ENCODE measurements around the gene ADGRL1. TPM values are rescaled to one million over a fixed set of nuclear protein-coding genes. Genes with fewer than 3 reads are reported as not detected.
A peak's percentile ranks its signal among the peaks of the same experiment; 100 is the strongest.
"Not testable (repeated sequence)": the region's sequence is repeated elsewhere in the genome, so short reads cannot be mapped to it uniquely, and the experiment has no call there.

The ADGRL1 gene
- polyA plus RNA-seq, 1 donor (not counting 4 experiments of a cell fraction or from before 2014, with no cell fraction given), result 3.2 TPM

- dilution Hi-C loops (cut with MboI; ENCODE audit: extremely low pct_ligation_motif_present, low sequenced_read_pairs), result no loop called here
- Histone ChIP-seq H3K9me3 (ENCODE audit: control insufficient read depth, low read depth, low read length) (no peaks in the 10 kb centered on the region), H3K27ac (ENCODE audit: control insufficient read depth, insufficient read depth, low read length) (no peak overlapping the region), H2AFZ (ENCODE audit: control insufficient read depth, low read length) (no peak overlapping the region), H3K36me3 (ENCODE audit: control insufficient read depth in 2 of 2, extremely low read depth in 1 of 2, insufficient read depth in 2 of 2, low read length in 2 of 2) (no peaks in the 10 kb centered on the region), H3K4me2 (ENCODE audit: control insufficient read depth, extremely low read depth, insufficient read depth, low read depth, low read length) (no peak overlapping the region), H3K9me1 (ENCODE audit: control insufficient read depth, extremely low read depth, insufficient read depth, low read length) (no peaks in the 10 kb centered on the region), H3K4me3 (ENCODE audit: control insufficient read depth in 2 of 3, extremely low read depth in 1 of 3, insufficient read depth in 2 of 3, low read depth in 1 of 3, low read length in 3 of 3) (no peak overlapping the region), H4K20me1 (ENCODE audit: control insufficient read depth, extremely low read depth, insufficient read depth, low read length) (no peaks in the 10 kb centered on the region), H3K4me1 (ENCODE audit: control insufficient read depth, extremely low read depth, insufficient read depth, low read length) (no peaks in the 10 kb centered on the region), H3K27me3 (ENCODE audit: control insufficient read depth, extremely low read depth, insufficient read depth, low read length) (peaks cover 10% of the 10 kb centered on the region), H3K9ac (ENCODE audit: control insufficient read depth, extremely low read depth, insufficient read depth, low read length) (no peak overlapping the region), H3K79me2 (ENCODE audit: control insufficient read depth, insufficient read depth, low read length) (no peaks in the 10 kb centered on the region)
- no peak for TF ChIP-seq CTCF (optimal IDR thresholded peaks at IDR 0.05 in 1 of 3, IDR thresholded peaks at IDR 0.05 in 1 of 3, conservative IDR thresholded peaks at IDR 0.05 in 1 of 3; ENCODE audit: extremely low read depth in 1 of 3, insufficient read depth in 2 of 3, low read length in 3 of 3)
- TF ChIP-seq EZH2 (IDR thresholded peaks at IDR 0.05; ENCODE audit: low read length), result no peak
- no peak for FAIRE-seq
- DNase-seq (ENCODE audit: low read depth, low spot score), result no peak
Observed at GRCh38 chr19:14203177-14203576, 2.8 kb downstream of the ADGRL1 start.

DNA sequence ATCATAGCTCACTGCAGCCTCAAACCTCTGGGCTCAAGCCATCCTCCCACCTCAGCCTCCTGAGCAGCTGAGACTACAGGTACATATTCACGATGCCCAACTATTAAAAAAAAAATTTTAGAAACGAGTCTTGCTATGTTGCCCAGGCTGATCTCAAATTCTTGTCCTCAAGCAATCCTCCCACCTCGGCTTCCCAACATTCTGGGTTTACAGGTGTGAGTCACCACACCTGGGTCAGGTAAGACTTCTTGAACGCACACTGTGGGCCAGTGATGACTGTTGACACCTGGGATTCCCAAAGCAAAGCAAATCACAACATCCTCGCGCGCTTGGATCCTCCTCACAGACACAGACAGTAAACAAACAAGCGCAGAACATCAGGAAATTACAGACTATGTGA lies 4.5 kb downstream of the ADGRL1 start:
- H3K36me3 ChIP-seq (ENCODE audit: control insufficient read depth in 2 of 2, extremely low read depth in 1 of 2, insufficient read depth in 2 of 2, low read length in 2 of 2); dilution Hi-C loops (cut with MboI; ENCODE audit: extremely low pct_ligation_motif_present, low sequenced_read_pairs); H4K20me1 ChIP-seq (ENCODE audit: control insufficient read depth, extremely low read depth, insufficient read depth, low read length); H3K4me2 ChIP-seq (ENCODE audit: control insufficient read depth, extremely low read depth, insufficient read depth, low read depth, low read length); H3K4me1 ChIP-seq (ENCODE audit: control insufficient read depth, extremely low read depth, insufficient read depth, low read length); H3K79me2 ChIP-seq (ENCODE audit: control insufficient read depth, insufficient read depth, low read length); DNase-seq (ENCODE audit: low read depth, low spot score); H3K27me3 ChIP-seq (ENCODE audit: control insufficient read depth, extremely low read depth, insufficient read depth, low read length); H3K27ac ChIP-seq (ENCODE audit: control insufficient read depth, insufficient read depth, low read length); H3K9me1 ChIP-seq (ENCODE audit: control insufficient read depth, extremely low read depth, insufficient read depth, low read length); H3K4me3 ChIP-seq (ENCODE audit: control insufficient read depth in 2 of 3, extremely low read depth in 1 of 3, insufficient read depth in 2 of 3, low read depth in 1 of 3, low read length in 3 of 3); H2AFZ ChIP-seq (ENCODE audit: control insufficient read depth, low read length); FAIRE-seq; H3K9ac ChIP-seq (ENCODE audit: control insufficient read depth, extremely low read depth, insufficient read depth, low read length); H3K9me3 ChIP-seq (ENCODE audit: control insufficient read depth, low read depth, low read length): not testable (repeated sequence)

GRCh38 chr19:14200147-14200841 lies 5.7 kb downstream of the ADGRL1 start:
- H3K27ac ChIP-seq (ENCODE audit: control insufficient read depth, insufficient read depth, low read length); H3K9me3 ChIP-seq (ENCODE audit: control insufficient read depth, low read depth, low read length); H3K4me1 ChIP-seq (ENCODE audit: control insufficient read depth, extremely low read depth, insufficient read depth, low read length); FAIRE-seq; H3K9me1 ChIP-seq (ENCODE audit: control insufficient read depth, extremely low read depth, insufficient read depth, low read length); H3K27me3 ChIP-seq (ENCODE audit: control insufficient read depth, extremely low read depth, insufficient read depth, low read length); H3K4me3 ChIP-seq (ENCODE audit: control insufficient read depth in 2 of 3, extremely low read depth in 1 of 3, insufficient read depth in 2 of 3, low read depth in 1 of 3, low read length in 3 of 3); H3K79me2 ChIP-seq (ENCODE audit: control insufficient read depth, insufficient read depth, low read length); dilution Hi-C loops (cut with MboI; ENCODE audit: extremely low pct_ligation_motif_present, low sequenced_read_pairs); H2AFZ ChIP-seq (ENCODE audit: control insufficient read depth, low read length); DNase-seq (ENCODE audit: low read depth, low spot score); H3K36me3 ChIP-seq (ENCODE audit: control insufficient read depth in 2 of 2, extremely low read depth in 1 of 2, insufficient read depth in 2 of 2, low read length in 2 of 2); H3K4me2 ChIP-seq (ENCODE audit: control insufficient read depth, extremely low read depth, insufficient read depth, low read depth, low read length); H3K9ac ChIP-seq (ENCODE audit: control insufficient read depth, extremely low read depth, insufficient read depth, low read length); H4K20me1 ChIP-seq (ENCODE audit: control insufficient read depth, extremely low read depth, insufficient read depth, low read length): not testable (repeated sequence)
- peak; percentile 33 to 60 (median 44) for TF ChIP-seq CTCF (optimal IDR thresholded peaks at IDR 0.05 in 1 of 3, IDR thresholded peaks at IDR 0.05 in 1 of 3, conservative IDR thresholded peaks at IDR 0.05 in 1 of 3; ENCODE audit: extremely low read depth in 1 of 3, insufficient read depth in 2 of 3, low read length in 3 of 3)
